Astrocyte (in vitro differentiated cells and primary cell): ENCODE measurements around the gene DKC1.

Experiments used
- CTCF ChIP-seq: IDR thresholded peaks from 2 replicates; pipeline ENCODE4 v1.5.1; 2011; ENCODE audit warnings: low read depth, mild to moderate bottlenecking, inconsistent platforms, low read length, moderate library complexity; ENCODE audit not compliant: insufficient read depth
- EZH2 ChIP-seq: IDR thresholded peaks from 2 replicates; pipeline ENCODE4 v1.6.1; 2012; ENCODE audit warnings: mild to moderate bottlenecking, low read length, inconsistent platforms; ENCODE audit not compliant: insufficient read depth

GRCh38 chrX:154812341-154813101, 49.9 kb downstream of the DKC1 start:
- TF ChIP-seq CTCF (no peak), EZH2 (no peak)
